GM12873 (cell line): ENCODE measurements around the gene MAP3K9.

ENCODE experiments used
- TF ChIP-seq, protein P1 (sequence below): IDR thresholded peaks from 2 replicates; pipeline ENCODE4 v1.5.1; 2012; ENCODE audit warnings: low read depth, mild to moderate bottlenecking, moderate library complexity, low read length, control low read depth; ENCODE audit not compliant: insufficient read depth; ENCODE audit errors: missing control alignments

Gene MAP3K9

DNA sequence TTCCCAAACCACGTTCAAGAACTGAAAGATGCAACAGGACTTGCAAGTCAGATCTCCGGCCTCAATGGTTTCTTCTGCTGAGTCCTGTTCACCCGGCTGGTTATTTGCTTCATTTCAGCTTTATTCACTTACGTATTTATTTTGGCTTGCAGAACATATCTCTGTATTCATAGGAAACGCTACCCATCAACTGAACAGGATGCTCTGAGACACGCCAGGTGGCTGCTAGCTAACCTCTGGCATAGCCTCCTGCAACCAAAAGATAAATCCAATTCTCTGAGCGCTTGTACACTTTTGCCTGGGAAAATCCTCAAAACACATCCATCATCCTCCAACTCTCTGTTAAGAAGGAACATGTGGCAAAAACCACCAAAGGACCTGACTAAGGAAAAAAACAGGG, 17.3 kb downstream of the MAP3K9 start:
- TF ChIP-seq, protein P1, sequence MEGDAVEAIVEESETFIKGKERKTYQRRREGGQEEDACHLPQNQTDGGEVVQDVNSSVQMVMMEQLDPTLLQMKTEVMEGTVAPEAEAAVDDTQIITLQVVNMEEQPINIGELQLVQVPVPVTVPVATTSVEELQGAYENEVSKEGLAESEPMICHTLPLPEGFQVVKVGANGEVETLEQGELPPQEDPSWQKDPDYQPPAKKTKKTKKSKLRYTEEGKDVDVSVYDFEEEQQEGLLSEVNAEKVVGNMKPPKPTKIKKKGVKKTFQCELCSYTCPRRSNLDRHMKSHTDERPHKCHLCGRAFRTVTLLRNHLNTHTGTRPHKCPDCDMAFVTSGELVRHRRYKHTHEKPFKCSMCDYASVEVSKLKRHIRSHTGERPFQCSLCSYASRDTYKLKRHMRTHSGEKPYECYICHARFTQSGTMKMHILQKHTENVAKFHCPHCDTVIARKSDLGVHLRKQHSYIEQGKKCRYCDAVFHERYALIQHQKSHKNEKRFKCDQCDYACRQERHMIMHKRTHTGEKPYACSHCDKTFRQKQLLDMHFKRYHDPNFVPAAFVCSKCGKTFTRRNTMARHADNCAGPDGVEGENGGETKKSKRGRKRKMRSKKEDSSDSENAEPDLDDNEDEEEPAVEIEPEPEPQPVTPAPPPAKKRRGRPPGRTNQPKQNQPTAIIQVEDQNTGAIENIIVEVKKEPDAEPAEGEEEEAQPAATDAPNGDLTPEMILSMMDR: no peak

GRCh38 chr14:70789961-70790360, 19.4 kb downstream of the MAP3K9 start:
- TF ChIP-seq, protein P1: no peak

- TF ChIP-seq, protein P1: no peak
Observed at GRCh38 chr14:70789361-70789760, 20.0 kb downstream of the MAP3K9 start.

- TF ChIP-seq, protein P1: no peak
Observed at GRCh38 chr14:70788898-70789297, 20.4 kb downstream of the MAP3K9 start.

DNA sequence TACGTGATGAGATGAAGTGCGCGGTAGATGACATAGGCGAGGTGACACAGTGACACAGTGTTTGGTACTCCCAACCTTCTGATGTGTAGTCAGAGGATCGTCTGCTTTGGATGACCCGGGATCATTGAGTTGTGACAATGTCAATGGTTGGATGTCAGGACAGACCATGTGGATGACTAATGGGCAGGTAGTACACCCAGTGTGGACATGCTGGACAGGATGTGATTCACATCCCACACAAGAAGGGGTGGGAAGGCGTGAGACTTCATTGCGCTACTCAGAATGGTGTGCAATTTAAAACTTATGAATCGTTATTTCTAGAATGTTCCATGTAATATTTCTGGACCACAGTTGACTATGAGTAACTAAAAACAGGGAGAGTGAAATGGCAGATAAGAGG, 23.8 kb downstream of the MAP3K9 start:
- TF ChIP-seq, protein P1: no peak

- TF ChIP-seq, protein P1: no peak
Observed at GRCh38 chr14:70784886-70785285, 24.4 kb downstream of the MAP3K9 start.

DNA sequence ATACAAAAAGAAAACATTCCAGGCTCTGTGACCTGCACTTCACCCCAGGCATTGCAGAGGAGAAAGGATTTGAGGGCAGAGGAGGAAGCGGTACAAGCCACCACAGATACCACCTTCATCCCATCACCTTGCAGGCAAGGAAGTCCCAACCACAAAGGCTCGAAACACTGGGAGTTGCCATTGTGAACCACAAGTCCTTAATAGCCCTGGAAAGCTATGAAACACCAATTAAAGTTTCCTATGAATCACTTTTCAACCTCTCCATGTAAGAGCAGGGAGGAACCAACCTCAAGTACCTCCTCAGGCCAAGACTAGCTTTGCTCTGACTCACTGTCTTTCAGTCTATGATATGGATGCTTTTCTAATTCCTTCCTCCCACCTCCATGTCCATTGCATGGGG, 27.0 kb downstream of the MAP3K9 start:
- TF ChIP-seq, protein P1: no peak
